ENCODE data around the gene ERC2.

The ERC2 gene

DNA sequence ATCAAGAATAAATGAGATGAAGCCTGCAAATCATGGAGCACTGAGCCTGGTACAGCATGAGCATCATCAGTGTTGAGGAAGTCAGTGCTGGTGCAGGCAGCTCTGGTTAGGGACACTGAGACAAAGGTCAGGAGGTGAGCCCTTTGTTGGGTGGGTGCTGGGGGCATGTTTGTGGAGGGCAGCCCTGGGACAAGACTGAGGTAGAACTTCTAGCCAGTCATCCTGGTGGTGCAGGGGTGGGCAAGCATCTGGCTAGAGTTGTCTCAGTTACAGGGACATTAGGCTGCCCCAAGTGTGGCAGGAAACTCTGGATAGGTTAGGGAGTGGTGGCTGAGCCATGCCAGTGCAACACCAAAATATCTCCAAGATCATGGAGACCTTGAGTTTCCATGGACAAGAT lies 1008.4 kb downstream of the ERC2 start:
- FAIRE-seq (no peak), DNase-seq (ENCODE audit: low spot score) (no peak)

All from RCC 7860 (cell line).